Vagina (tissue), 2 donors: Measurements from ENCODE around the gene CDH6. TPM values are rescaled to one million over a fixed set of nuclear protein-coding genes. Genes with fewer than 3 reads are reported as not detected.

Source experiments
- DNase-seq, 2 donors: peaks; one replicate each; pipeline ENCODE4 v3.0.0-alpha.2; 2017; ENCODE audit errors: extremely low spot score in 2 of 2
- H3K27ac ChIP-seq: fragments of 200-600 bp; sonication (generic); one replicate; pipeline ENCODE4 v1.5.1; 2019
- H3K27me3 ChIP-seq: fragments of 200-600 bp; sonication (generic); one replicate; pipeline ENCODE4 v1.5.1; 2019
- H3K36me3 ChIP-seq, 2 donors: fragments of 200-600 bp; sonication (generic); one replicate each; pipeline ENCODE4 v1.5.1; 2017 to 2019
- H3K4me1 ChIP-seq: fragments of 200-600 bp; sonication (generic); one replicate; pipeline ENCODE4 v1.5.1; 2019
- H3K4me3 ChIP-seq, 2 donors: fragments of 200-600 bp; sonication (generic); 1 replicate in 1 of 2; 2 replicates in 1 of 2; pipeline ENCODE4 v1.5.1; 2016 to 2019
- H3K9me3 ChIP-seq: fragments of 200-600 bp; sonication (generic); one replicate; pipeline ENCODE4 v1.5.1; 2019
- CTCF ChIP-seq, 3 experiments: fragments of 450-650 bp in 2 of 3; fragments of 200-600 bp in 1 of 3; sonication (generic) in 1 of 3; IDR thresholded peaks; one replicate each; pipeline ENCODE4 v1.5.1; 2017 to 2019; ENCODE audit warnings: antibody characterized with exemption in 3 of 3, mild to moderate bottlenecking in 2 of 3, moderate library complexity in 2 of 3
- POLR2A ChIP-seq, 2 donors: fragments of 450-650 bp; IDR thresholded peaks; one replicate each; pipeline ENCODE4 v1.6.1; 2017; ENCODE audit warnings: antibody characterized with exemption in 2 of 2, mild to moderate bottlenecking in 2 of 2, moderate library complexity in 2 of 2
- POLR2AphosphoS5 ChIP-seq, 2 donors: sonication (generic); formaldehyde crosslinking; IDR thresholded peaks; one replicate each; pipeline ENCODE4 v1.9.0; 2017; ENCODE audit warnings: antibody characterized with exemption in 2 of 2, mild to moderate bottlenecking in 2 of 2, low read depth in 1 of 2; ENCODE audit not compliant: insufficient read depth in 1 of 2
- intact Hi-C: fragments of 100-400 bp; cut with DNase I; formaldehyde crosslinking; loops from one replicate; pipeline ENCODE4 v1.15.1; 2023
- total RNA-seq: library from RNA; depleted of rRNA; stranded (reverse); fragments of >200 nt; gene quantifications from one replicate; pipeline ENCODE4 v1.2.3, GENCODE V29; 2016

CDH6 gene
- total RNA-seq, 1 donor from 2014 or later, result 5.2 TPM

GRCh38 chr5:31172881-31173280 is 20.6 kb upstream of the CDH6 start:
- no peak overlapping the region for H3K27ac ChIP-seq
- DNase-seq, result no peak
- no peaks in the 10 kb centered on the region for H3K27me3 ChIP-seq
- no peaks in the 10 kb centered on the region for H3K36me3 ChIP-seq
- no peak overlapping the region for H3K4me3 ChIP-seq
- no peak for TF ChIP-seq POLR2A (IDR thresholded peaks at IDR 0.05)
- no peak for TF ChIP-seq CTCF (IDR thresholded peaks at IDR 0.05)
- no peak for TF ChIP-seq POLR2AphosphoS5 (IDR thresholded peaks at IDR 0.05; ENCODE audit: insufficient read depth in 1 of 2, low read depth in 1 of 2)
- H3K9me3 ChIP-seq, result no peaks in the 10 kb centered on the region
- no peaks in the 10 kb centered on the region for H3K4me1 ChIP-seq
- intact Hi-C loops, result no loop called here

- no peaks in the 10 kb centered on the region for H3K27me3 ChIP-seq
- intact Hi-C loops, result no loop called here
- DNase-seq, result no peak
- H3K9me3 ChIP-seq, result no peaks in the 10 kb centered on the region
- no peak for TF ChIP-seq CTCF (IDR thresholded peaks at IDR 0.05)
- TF ChIP-seq POLR2A (IDR thresholded peaks at IDR 0.05), result no peak
- no peak for TF ChIP-seq POLR2AphosphoS5 (IDR thresholded peaks at IDR 0.05; ENCODE audit: insufficient read depth in 1 of 2, low read depth in 1 of 2)
- no peak overlapping the region for H3K27ac ChIP-seq
- H3K4me1 ChIP-seq, result no peaks in the 10 kb centered on the region
- no peak overlapping the region for H3K4me3 ChIP-seq
- no peaks in the 10 kb centered on the region for H3K36me3 ChIP-seq
Measured at GRCh38 chr5:31173614-31174013, 19.9 kb upstream of the CDH6 start.

GRCh38 chr5:31181376-31181987 is 12.0 kb upstream of the CDH6 start:
- TF ChIP-seq CTCF (IDR thresholded peaks at IDR 0.05), result no peak
- TF ChIP-seq POLR2AphosphoS5 (IDR thresholded peaks at IDR 0.05; ENCODE audit: insufficient read depth in 1 of 2, low read depth in 1 of 2), result no peak
- no peak for TF ChIP-seq POLR2A (IDR thresholded peaks at IDR 0.05)
- Histone ChIP-seq H3K27ac (no peak overlapping the region), H3K36me3 (no peaks in the 10 kb centered on the region), H3K27me3 (no peaks in the 10 kb centered on the region), H3K4me3 (no peak overlapping the region), H3K9me3 (no peaks in the 10 kb centered on the region), H3K4me1 (no peaks in the 10 kb centered on the region)
- intact Hi-C loops, result no loop called here
- no peak for DNase-seq

GRCh38 chr5:31182136-31182535 is 11.3 kb upstream of the CDH6 start:
- DNase-seq, result no peak
- intact Hi-C loops, result no loop called here

More at GRCh38 chr5:31182136-31182535, 11.3 kb upstream of the CDH6 start:
- Histone ChIP-seq H3K9me3 (no peaks in the 10 kb centered on the region), H3K4me1 (no peaks in the 10 kb centered on the region), H3K4me3 (no peak overlapping the region), H3K36me3 (no peaks in the 10 kb centered on the region), H3K27ac (no peak overlapping the region), H3K27me3 (no peaks in the 10 kb centered on the region)
- TF ChIP-seq POLR2AphosphoS5 (IDR thresholded peaks at IDR 0.05; ENCODE audit: insufficient read depth in 1 of 2, low read depth in 1 of 2) (no peak), POLR2A (IDR thresholded peaks at IDR 0.05) (no peak), CTCF (IDR thresholded peaks at IDR 0.05) (no peak)
